Measurements from ENCODE around the gene SIL1. TPM values are rescaled to one million over a fixed set of nuclear protein-coding genes. Genes with fewer than 3 reads are reported as not detected.

SIL1 gene
- polyA plus RNA-seq, 3 donors: 52.1 to 59.7 (median 52.6) TPM

DNA sequence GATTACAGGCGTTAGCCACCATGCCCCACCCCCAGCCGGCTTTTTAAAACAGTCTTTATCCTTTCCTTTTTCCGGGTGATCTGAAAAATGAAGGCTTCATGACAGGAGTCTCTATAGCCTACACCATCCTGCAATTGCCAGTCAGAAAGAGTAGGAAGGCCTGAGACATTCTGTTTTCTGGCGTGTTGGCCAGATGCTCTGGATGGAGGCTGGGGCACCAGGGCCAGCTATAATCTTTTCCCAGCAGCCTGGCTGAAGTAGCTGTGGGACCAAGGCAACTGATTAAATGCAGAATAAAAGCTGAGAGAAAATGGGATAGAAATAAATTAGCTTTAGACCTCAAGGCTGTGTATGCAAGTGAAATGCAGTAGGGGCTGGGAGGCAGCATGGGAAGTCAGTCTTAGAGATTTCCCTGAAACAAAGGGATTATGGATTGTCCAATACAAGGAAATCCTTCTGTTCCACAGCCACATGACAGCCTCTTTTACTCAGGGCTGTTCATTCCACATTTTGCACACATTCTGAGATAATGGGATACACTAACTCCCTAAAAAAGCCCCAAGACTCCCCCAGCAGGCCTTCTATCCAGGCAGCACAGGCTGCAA is 207.1 kb downstream of the SIL1 start:
- DNase-seq (ENCODE audit: low read depth in 3 of 3, low spot score in 2 of 3): no peak

DNA sequence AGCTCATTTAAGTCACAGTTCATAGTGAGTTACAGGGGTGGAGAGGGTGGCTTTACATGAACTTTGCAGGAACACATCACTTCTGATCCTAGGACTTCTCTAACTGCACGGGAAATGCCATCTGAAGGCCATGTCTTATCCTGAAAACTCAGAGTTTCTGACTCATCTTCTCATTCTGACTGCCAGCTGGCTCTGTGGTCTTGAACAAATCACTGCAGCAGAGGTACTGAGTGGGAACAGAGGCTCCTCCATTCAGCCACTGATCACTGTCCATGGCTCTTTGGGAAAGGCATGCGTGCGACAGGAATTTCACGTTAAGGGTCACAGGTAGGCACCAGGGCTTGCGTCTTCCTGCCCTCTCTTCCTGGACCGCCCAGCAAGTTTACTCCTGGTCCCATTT is 208.4 kb downstream of the SIL1 start:
- no peak for DNase-seq (ENCODE audit: low read depth in 3 of 3, low spot score in 2 of 3)

- DNase-seq (ENCODE audit: low read depth in 3 of 3, low spot score in 2 of 3): no peak
These were observed 211.9 kb downstream of the SIL1 start for GRCh38 chr5:138986186-138986800.

GRCh38 chr5:138985683-138986082 is 212.5 kb downstream of the SIL1 start:
- DNase-seq (ENCODE audit: low read depth in 3 of 3, low spot score in 2 of 3): no peak

DNA sequence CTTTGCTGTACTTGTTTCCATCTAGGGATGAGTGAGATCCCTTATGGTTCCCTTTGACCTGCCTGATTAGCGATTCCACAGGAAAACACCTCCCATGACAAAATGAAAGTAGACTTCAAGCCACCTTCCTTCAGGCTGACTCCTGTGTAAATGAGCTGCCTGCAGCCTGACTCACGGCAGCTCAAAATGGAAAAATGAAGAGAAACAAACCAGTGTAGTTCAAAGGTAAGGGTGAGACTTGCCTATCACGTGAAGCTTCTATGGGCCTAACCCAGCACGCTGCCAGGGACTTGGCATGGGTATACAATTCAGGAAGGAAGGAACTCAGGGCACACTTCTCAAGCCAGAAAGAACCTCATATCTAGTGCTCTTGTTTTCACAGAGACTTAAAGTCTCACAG is 212.9 kb downstream of the SIL1 start:
- DNase-seq (ENCODE audit: low read depth in 3 of 3, low spot score in 2 of 3): no peak

- no peak for DNase-seq (ENCODE audit: low read depth in 3 of 3, low spot score in 2 of 3)
These were observed 214.2 kb downstream of the SIL1 start for GRCh38 chr5:138983984-138984383.

GRCh38 chr5:138981586-138981985 is 216.6 kb downstream of the SIL1 start:
- no peak for DNase-seq (ENCODE audit: low read depth in 3 of 3, low spot score in 2 of 3)

- DNase-seq (ENCODE audit: low read depth in 3 of 3, low spot score in 2 of 3): no peak
These were observed 217.0 kb downstream of the SIL1 start for GRCh38 chr5:138981131-138981530.

GRCh38 chr5:138980441-138980840 is 217.7 kb downstream of the SIL1 start:
- DNase-seq (ENCODE audit: low read depth in 3 of 3, low spot score in 2 of 3): no peak

DNA sequence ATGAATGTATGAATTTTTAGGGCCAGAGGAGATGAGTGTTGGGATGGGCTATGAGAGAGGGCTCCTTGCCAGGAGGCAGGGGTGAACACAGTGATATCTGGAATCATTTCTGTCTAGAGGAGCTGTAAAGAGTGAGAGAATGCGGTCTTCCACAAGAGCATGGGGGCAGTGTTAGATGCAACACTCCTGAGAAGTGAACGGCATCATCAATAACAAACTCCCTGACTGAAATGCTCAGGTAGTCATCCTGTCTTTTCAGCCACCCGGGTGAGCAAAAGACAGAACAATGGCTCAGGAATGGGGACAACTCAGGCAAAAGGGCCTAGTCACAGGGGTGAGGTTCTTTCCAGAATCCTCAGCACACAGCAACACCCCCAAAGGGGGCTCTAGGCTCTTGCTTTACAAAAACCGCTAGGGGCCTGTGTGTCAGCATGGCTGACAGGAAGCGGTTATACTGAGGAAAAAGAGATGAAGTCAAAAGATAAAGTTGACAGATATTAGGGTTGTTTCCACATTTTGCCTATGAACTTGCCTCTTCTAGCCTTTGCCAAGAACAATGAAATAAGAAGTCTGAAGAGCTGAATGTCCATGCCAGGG is 218.4 kb downstream of the SIL1 start:
- DNase-seq (ENCODE audit: low read depth in 3 of 3, low spot score in 2 of 3): no peak

DNA sequence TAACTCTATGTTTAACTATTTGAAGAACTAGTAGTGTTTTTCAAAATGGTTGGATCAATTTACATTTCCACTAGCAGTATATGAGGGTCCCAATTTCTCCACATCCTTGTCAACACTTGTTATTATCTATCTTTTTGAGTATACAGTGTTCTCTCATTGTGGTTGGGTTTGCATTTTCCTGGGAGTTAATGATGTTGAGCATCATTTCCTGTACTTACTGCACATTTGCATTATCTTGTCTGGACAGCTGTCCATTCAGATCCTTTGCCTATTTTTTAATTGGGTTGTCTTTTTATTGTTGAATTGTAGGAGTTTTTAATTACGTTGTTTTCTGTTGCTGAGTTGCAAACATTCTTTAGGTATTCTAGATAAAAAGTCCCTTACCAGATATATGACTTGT is 219.6 kb downstream of the SIL1 start:
- no peak for DNase-seq (ENCODE audit: low read depth in 3 of 3, low spot score in 2 of 3)

GRCh38 chr5:138978080-138978479 is 220.1 kb downstream of the SIL1 start:
- DNase-seq (ENCODE audit: low read depth in 3 of 3, low spot score in 2 of 3): no peak

DNA sequence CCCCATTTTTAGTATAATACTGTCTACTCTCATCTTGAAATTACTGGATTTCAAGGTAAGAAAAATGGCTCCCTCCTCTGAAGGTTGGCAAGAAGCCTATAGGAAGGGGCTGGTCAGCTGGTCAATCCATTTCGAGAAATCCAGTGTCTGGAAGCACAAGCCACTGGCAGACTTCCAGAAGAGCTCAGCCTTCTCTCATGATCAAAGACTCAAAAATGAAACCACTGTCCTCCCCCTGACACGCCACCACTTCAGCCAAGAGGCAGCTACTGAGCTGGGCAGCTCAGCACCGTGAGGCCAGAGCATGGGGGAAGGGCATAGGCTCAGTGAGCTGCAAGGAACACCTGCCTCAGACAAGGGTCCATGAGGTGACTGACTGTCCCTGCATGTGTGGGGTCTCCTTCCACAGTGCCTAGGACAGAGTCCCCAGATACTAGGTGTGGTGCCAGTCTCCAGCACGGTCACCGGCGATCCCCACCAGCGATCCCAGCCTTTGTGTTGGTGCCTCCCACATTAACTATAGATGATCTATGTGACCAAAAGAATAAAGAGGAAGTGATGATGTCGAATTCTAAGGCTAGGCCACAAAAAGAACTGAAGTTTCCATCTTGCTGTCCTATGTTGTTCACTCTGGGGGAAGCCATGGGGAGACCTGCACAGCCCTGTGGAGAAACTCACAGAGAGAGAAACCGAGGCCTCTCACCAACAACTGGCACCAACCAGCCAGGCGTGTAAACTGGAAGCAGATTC is 222.9 kb downstream of the SIL1 start:
- DNase-seq (ENCODE audit: low read depth in 3 of 3, low spot score in 2 of 3): no peak

DNA sequence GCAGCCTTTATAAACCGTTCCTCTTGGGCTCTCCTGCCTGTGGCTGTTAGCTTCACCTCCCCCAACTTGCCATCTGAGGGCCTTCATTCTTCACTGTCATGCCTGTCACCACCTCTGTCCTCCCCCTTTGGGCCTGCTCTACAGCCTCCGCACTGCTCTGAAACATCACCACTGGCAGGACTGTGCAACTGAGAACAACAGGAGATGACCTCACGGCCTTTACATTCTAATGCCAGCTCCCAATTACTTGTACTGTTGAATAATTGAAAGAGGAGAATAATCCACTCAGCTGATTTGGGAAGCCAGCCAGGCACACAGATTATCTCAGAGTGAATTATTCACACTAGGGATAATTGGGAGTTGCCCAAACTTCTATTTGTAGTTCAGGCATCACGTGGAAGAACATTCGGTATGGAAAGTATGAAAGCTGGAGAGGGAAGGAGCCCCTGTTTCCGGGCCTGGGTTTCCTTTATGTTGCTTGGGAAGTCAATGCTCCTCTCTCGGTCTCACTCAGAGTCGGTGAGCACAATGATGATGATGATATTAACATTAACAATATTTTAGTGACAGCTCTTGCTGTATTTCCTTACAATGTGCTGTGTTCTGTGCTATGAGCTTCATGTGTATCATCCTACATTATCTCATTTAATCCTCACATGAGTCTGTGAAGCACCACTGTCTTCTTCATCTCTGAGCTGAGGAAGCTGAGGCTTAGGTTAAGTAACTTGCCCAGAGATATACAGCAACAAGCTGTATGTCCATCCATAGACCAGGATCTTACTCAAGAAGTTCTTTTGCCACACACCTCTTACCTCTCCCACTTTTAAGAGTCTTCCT is 223.7 kb downstream of the SIL1 start:
- peak in 1 of 3 donors; percentile 63 for DNase-seq (ENCODE audit: low read depth in 3 of 3, low spot score in 2 of 3)

GRCh38 chr5:138972836-138973235 is 225.3 kb downstream of the SIL1 start:
- no peak for DNase-seq (ENCODE audit: low read depth in 3 of 3, low spot score in 2 of 3)

GRCh38 chr5:138972230-138972629 is 225.9 kb downstream of the SIL1 start:
- no peak for DNase-seq (ENCODE audit: low read depth in 3 of 3, low spot score in 2 of 3)

DNA sequence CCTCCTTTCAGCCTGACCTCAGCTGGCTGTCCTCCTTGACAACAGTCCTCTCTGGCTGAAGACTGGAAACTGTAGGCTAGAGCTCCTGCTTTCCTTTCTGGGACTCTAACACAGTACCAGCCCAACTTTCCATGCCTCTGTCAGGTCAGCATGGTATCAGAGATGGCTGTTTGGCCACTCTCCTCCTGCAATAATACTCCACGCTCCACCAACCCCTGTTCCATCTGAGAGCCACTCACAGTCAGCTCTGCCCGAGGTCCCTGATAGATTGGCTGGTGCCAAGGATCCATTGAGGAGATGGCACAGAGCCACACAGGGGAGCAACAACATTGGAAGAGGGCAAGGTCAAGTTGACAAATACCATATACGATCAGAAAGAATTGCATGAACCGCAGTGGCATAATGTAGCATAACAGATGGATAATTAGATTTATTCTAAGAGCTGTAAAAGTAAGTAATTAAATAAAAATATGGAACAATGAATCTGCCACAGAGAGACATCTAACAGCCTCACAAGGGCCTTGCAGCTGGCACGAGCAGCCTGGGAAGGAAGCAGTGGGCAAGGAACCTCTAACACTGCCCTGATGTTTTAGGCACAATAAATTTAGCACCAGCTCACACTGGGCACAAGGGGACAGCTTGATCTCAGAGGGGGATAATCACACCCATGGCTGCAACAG is 228.7 kb downstream of the SIL1 start:
- DNase-seq (ENCODE audit: low read depth in 3 of 3, low spot score in 2 of 3): no peak

- no peak for DNase-seq (ENCODE audit: low read depth in 3 of 3, low spot score in 2 of 3)
These were observed 229.6 kb downstream of the SIL1 start for GRCh38 chr5:138968601-138969000.

- DNase-seq (ENCODE audit: low read depth in 3 of 3, low spot score in 2 of 3): no peak
These were observed 230.2 kb downstream of the SIL1 start for GRCh38 chr5:138967791-138968448.
